ENCODE measurements around the gene CREB3L1. TPM values are rescaled to one million over a fixed set of nuclear protein-coding genes. Genes with fewer than 3 reads are reported as not detected.
A peak's percentile ranks its signal among the peaks of the same experiment; 100 is the strongest.

CREB3L1 gene
- total RNA-seq, 2 experiments from 2014 or later: 0.12 TPM; not detected in 1

- Mint-ChIP-seq H3K4me3 (peak overlapping the region; percentile 78), H3K36me3 (peaks cover 7% of the 10 kb centered on the region), H3K27me3 (no peaks in the 10 kb centered on the region), H3K27ac (peak overlapping the region; percentile 91), H3K4me1 (peaks cover 60% of the 10 kb centered on the region), H3K9me3 (no peaks in the 10 kb centered on the region)
- DNase-seq: no peak
Measured at GRCh38 chr11:46360878-46361277, 83.4 kb downstream of the CREB3L1 start.

- Mint-ChIP-seq H3K27me3 (no peaks in the 10 kb centered on the region), H3K9me3 (no peaks in the 10 kb centered on the region), H3K36me3 (peaks cover 5% of the 10 kb centered on the region)
Measured at GRCh38 chr11:46361283-46362155, 84.1 kb downstream of the CREB3L1 start.

GRCh38 chr11:46362156-46363030, 84.9 kb downstream of the CREB3L1 start:
- peaks cover 5% of the 10 kb centered on the region for H3K36me3 Mint-ChIP-seq
- H3K4me1 Mint-ChIP-seq: peaks cover 52% of the 10 kb centered on the region
- peak overlapping the region; percentile 91 for H3K27ac Mint-ChIP-seq
- no peaks in the 10 kb centered on the region for H3K9me3 Mint-ChIP-seq
- no peak for DNase-seq
- H3K27me3 Mint-ChIP-seq: no peaks in the 10 kb centered on the region
- H3K4me3 Mint-ChIP-seq: peak overlapping the region; percentile 78

More at GRCh38 chr11:46361283-46362155, 84.1 kb downstream of the CREB3L1 start:
- Mint-ChIP-seq H3K4me3 (peak overlapping the region; percentile 78), H3K4me1 (peaks cover 55% of the 10 kb centered on the region), H3K27ac (peak overlapping the region; percentile 91)
- DNase-seq: peak; percentile 76

- DNase-seq: no peak
- no peak overlapping the region for H3K4me3 Mint-ChIP-seq
- H3K27ac Mint-ChIP-seq: peak overlapping the region; percentile 74
- H3K36me3 Mint-ChIP-seq: peaks cover 5% of the 10 kb centered on the region
- H3K27me3 Mint-ChIP-seq: no peaks in the 10 kb centered on the region
- peaks cover 48% of the 10 kb centered on the region for H3K4me1 Mint-ChIP-seq
- no peaks in the 10 kb centered on the region for H3K9me3 Mint-ChIP-seq
Measured at GRCh38 chr11:46363031-46363407, 85.6 kb downstream of the CREB3L1 start.

- H3K4me1 Mint-ChIP-seq: peaks cover 47% of the 10 kb centered on the region
- H3K4me3 Mint-ChIP-seq: no peak overlapping the region
- H3K9me3 Mint-ChIP-seq: no peaks in the 10 kb centered on the region
- DNase-seq: no peak
- peaks cover 5% of the 10 kb centered on the region for H3K36me3 Mint-ChIP-seq
- H3K27ac Mint-ChIP-seq: no peak overlapping the region
- H3K27me3 Mint-ChIP-seq: no peaks in the 10 kb centered on the region
Measured at GRCh38 chr11:46363455-46364005, 86.1 kb downstream of the CREB3L1 start.

- no peak overlapping the region for H3K4me3 Mint-ChIP-seq
- H3K36me3 Mint-ChIP-seq: peaks cover 6% of the 10 kb centered on the region
- no peaks in the 10 kb centered on the region for H3K9me3 Mint-ChIP-seq
- peaks cover 43% of the 10 kb centered on the region for H3K4me1 Mint-ChIP-seq
- no peak for DNase-seq
- H3K27me3 Mint-ChIP-seq: no peaks in the 10 kb centered on the region
- H3K27ac Mint-ChIP-seq: peak overlapping the region; percentile 48
Measured at GRCh38 chr11:46364056-46364455, 86.6 kb downstream of the CREB3L1 start.

- peak overlapping the region; percentile 55 for H3K27ac Mint-ChIP-seq
- peaks cover 47% of the 10 kb centered on the region for H3K4me1 Mint-ChIP-seq
- H3K27me3 Mint-ChIP-seq: no peaks in the 10 kb centered on the region
- H3K9me3 Mint-ChIP-seq: no peaks in the 10 kb centered on the region
- peaks cover 12% of the 10 kb centered on the region for H3K36me3 Mint-ChIP-seq
- no peak for DNase-seq
- H3K4me3 Mint-ChIP-seq: no peak overlapping the region
Measured at GRCh38 chr11:46364791-46365190, 87.3 kb downstream of the CREB3L1 start.

GRCh38 chr11:46366260-46366659, 88.8 kb downstream of the CREB3L1 start:
- no peaks in the 10 kb centered on the region for H3K9me3 Mint-ChIP-seq
- no peaks in the 10 kb centered on the region for H3K27me3 Mint-ChIP-seq
- no peak overlapping the region for H3K27ac Mint-ChIP-seq
- H3K4me3 Mint-ChIP-seq: no peak overlapping the region
- H3K4me1 Mint-ChIP-seq: peaks cover 37% of the 10 kb centered on the region
- no peak for DNase-seq
- peaks cover 17% of the 10 kb centered on the region for H3K36me3 Mint-ChIP-seq

GRCh38 chr11:46366661-46367161, 89.2 kb downstream of the CREB3L1 start:
- H3K36me3 Mint-ChIP-seq: peaks cover 20% of the 10 kb centered on the region
- H3K4me1 Mint-ChIP-seq: peaks cover 35% of the 10 kb centered on the region
- DNase-seq: no peak
- peak overlapping the region; percentile 90 for H3K27ac Mint-ChIP-seq
- no peaks in the 10 kb centered on the region for H3K27me3 Mint-ChIP-seq
- H3K4me3 Mint-ChIP-seq: no peak overlapping the region
- no peaks in the 10 kb centered on the region for H3K9me3 Mint-ChIP-seq

GRCh38 chr11:46367244-46367915, 89.9 kb downstream of the CREB3L1 start:
- Mint-ChIP-seq H3K4me3 (peak overlapping the region; percentile 45), H3K27me3 (no peaks in the 10 kb centered on the region), H3K27ac (peak overlapping the region; percentile 90), H3K4me1 (peaks cover 31% of the 10 kb centered on the region), H3K9me3 (no peaks in the 10 kb centered on the region), H3K36me3 (peaks cover 20% of the 10 kb centered on the region)
- DNase-seq: peak; percentile 82

- Mint-ChIP-seq H3K27ac (peak overlapping the region; percentile 90), H3K36me3 (peaks cover 18% of the 10 kb centered on the region), H3K4me3 (no peak overlapping the region), H3K9me3 (no peaks in the 10 kb centered on the region), H3K4me1 (peaks cover 26% of the 10 kb centered on the region), H3K27me3 (no peaks in the 10 kb centered on the region)
- DNase-seq: no peak
Measured at GRCh38 chr11:46367916-46368267, 90.4 kb downstream of the CREB3L1 start.

GRCh38 chr11:46369458-46370152, 92.1 kb downstream of the CREB3L1 start:
- Mint-ChIP-seq H3K9me3 (no peaks in the 10 kb centered on the region), H3K4me1 (peaks cover 17% of the 10 kb centered on the region), H3K36me3 (peaks cover 18% of the 10 kb centered on the region), H3K4me3 (no peak overlapping the region), H3K27ac (peak overlapping the region; percentile 54), H3K27me3 (no peaks in the 10 kb centered on the region)
- peak; percentile 61 for DNase-seq

GRCh38 chr11:46370253-46370652, 92.8 kb downstream of the CREB3L1 start:
- H3K36me3 Mint-ChIP-seq: peaks cover 18% of the 10 kb centered on the region
- H3K27ac Mint-ChIP-seq: no peak overlapping the region

More at GRCh38 chr11:46370253-46370652, 92.8 kb downstream of the CREB3L1 start:
- no peak overlapping the region for H3K4me3 Mint-ChIP-seq
- no peaks in the 10 kb centered on the region for H3K9me3 Mint-ChIP-seq
- DNase-seq: no peak
- H3K27me3 Mint-ChIP-seq: no peaks in the 10 kb centered on the region
- peaks cover 12% of the 10 kb centered on the region for H3K4me1 Mint-ChIP-seq

All from activated naive CD8-positive, alpha-beta T cell treated with anti-CD3 and anti-CD28 coated beads for 36 hours (primary cell).